SK-N-SH (cell line): Measurements from ENCODE around the gene MAPKAPK5. TPM values are rescaled to one million over a fixed set of nuclear protein-coding genes. Genes with fewer than 3 reads are reported as not detected.

Experiments
- CTCF ChIA-PET: fragments of 300-600, 350-600 bp; formaldehyde crosslinking; extraction: SDS; loops from one replicate; lab custom pipeline; 2021; lab: Yijun Ruan, JAX
- POLR2A ChIA-PET: fragments of 350-600 bp; sonication (Branson Sonifier 250); formaldehyde crosslinking; extraction: SDS; loops from one replicate; lab custom pipeline; 2020; ENCODE audit warnings: antibody characterized with exemption, inconsistent platforms; lab: Yijun Ruan, JAX
- DNase-seq: peaks from one replicate; pipeline ENCODE4 v3.0.0; 2012
- H2AFZ ChIP-seq: fragments of 200-600 bp; sonication (generic); 2 replicates; pipeline ENCODE4 v1.8.1; 2016; ENCODE audit warnings: antibody characterized with exemption, mild to moderate bottlenecking, low read depth
- H3F3A ChIP-seq: fragments of 200-600 bp; sonication (generic); replicated peaks from 2 replicates; pipeline ENCODE3; 2016; ENCODE audit warnings: antibody characterized with exemption, mild to moderate bottlenecking; ENCODE audit not compliant: insufficient read depth
- H3K27ac ChIP-seq, 2 experiments: fragments of 200-500 bp in 1 of 2; fragments of 200-600 bp in 1 of 2; sonication (Bioruptor generic) in 1 of 2; sonication (generic), shearing (Covaris generic) in 1 of 2; 2 replicates each; pipeline versions ENCODE4 v1.5.1 to v1.6.1; 2014 to 2016; ENCODE audit warnings: low read depth in 2 of 2, inconsistent platforms in 1 of 2, low read length in 1 of 2, mild to moderate bottlenecking in 1 of 2, mixed read lengths in 1 of 2
- H3K27me3 ChIP-seq: fragments of 200-600 bp; sonication (generic), shearing (Covaris generic); 2 replicates; pipeline ENCODE4 v1.6.1; 2016; ENCODE audit warnings: mixed run types; ENCODE audit not compliant: insufficient read depth
- H3K36me3 ChIP-seq, 2 experiments: fragments of 200-500 bp in 1 of 2; fragments of 200-600 bp in 1 of 2; sonication (Bioruptor generic) in 1 of 2; sonication (generic) in 1 of 2; replicated peaks in 1 of 2; 2 replicates each; pipeline versions ENCODE3 to v1.5.1; 2014 to 2016; ENCODE audit warnings: low read length in 1 of 2, mild to moderate bottlenecking in 1 of 2; ENCODE audit not compliant: insufficient read depth in 2 of 2, control insufficient read depth in 1 of 2
- H3K4me1 ChIP-seq, 2 experiments: fragments of 200-500 bp in 1 of 2; fragments of 200-600 bp in 1 of 2; sonication (Bioruptor generic) in 1 of 2; sonication (generic), shearing (Covaris generic) in 1 of 2; 2 replicates each; pipeline versions ENCODE4 v1.5.1 to v1.6.1; 2014 to 2016; ENCODE audit warnings: low read depth in 1 of 2, low read length in 1 of 2, mixed run types in 1 of 2; ENCODE audit not compliant: insufficient read depth in 2 of 2, control insufficient read depth in 1 of 2
- H3K4me2 ChIP-seq: fragments of 200-600 bp; sonication (generic), shearing (Covaris generic); 2 replicates; pipeline ENCODE4 v1.6.1; 2017; ENCODE audit warnings: mixed run types
- H3K4me3 ChIP-seq, 2 experiments: fragments of 200-500 bp in 1 of 2; fragments of 200-600 bp in 1 of 2; sonication (Bioruptor generic) in 1 of 2; sonication (generic), shearing (Covaris generic) in 1 of 2; 2 replicates each; pipeline versions ENCODE4 v1.5.1 to v1.8.1; 2014 to 2016; ENCODE audit warnings: low read depth in 2 of 2, inconsistent platforms in 1 of 2, low read length in 1 of 2, mild to moderate bottlenecking in 1 of 2, mixed read lengths in 1 of 2, moderate library complexity in 1 of 2
- H3K79me2 ChIP-seq: fragments of 200-600 bp; sonication (generic); 2 replicates; pipeline ENCODE4 v1.8.1; 2017; ENCODE audit warnings: mild to moderate bottlenecking; ENCODE audit not compliant: insufficient read depth
- H3K9ac ChIP-seq: fragments of 200-600 bp; sonication (generic); 2 replicates; pipeline ENCODE4 v1.6.1; 2017; ENCODE audit warnings: mixed run types
- H3K9me2 ChIP-seq: fragments of 200-600 bp; sonication (generic); 2 replicates; pipeline ENCODE4 v1.6.1; 2017; ENCODE audit warnings: mixed run types
- H3K9me3 ChIP-seq: fragments of 200-600 bp; sonication (generic); 2 replicates; pipeline ENCODE4 v1.6.1; 2017; ENCODE audit warnings: mixed run types, mild to moderate bottlenecking, moderate library complexity
- H4K20me1 ChIP-seq: fragments of 200-600 bp; sonication (generic); 2 replicates; pipeline ENCODE4 v1.6.1; 2017; ENCODE audit warnings: mild to moderate bottlenecking, mixed run types; ENCODE audit not compliant: insufficient read depth
- CHD2 ChIP-seq: fragments of 150-350 bp; IDR thresholded peaks from 2 replicates; pipeline ENCODE4 v1.6.1; 2018; ENCODE audit warnings: low read length; ENCODE audit not compliant: partially characterized antibody
- EP300 ChIP-seq, 2 experiments: IDR thresholded peaks; 2 replicates each; pipeline versions ENCODE4 v1.4.0 to v1.6.1; 2012; ENCODE audit warnings: borderline replicate concordance in 1 of 2, low read depth in 1 of 2, low read length in 1 of 2
- FOSL2 ChIP-seq: IDR thresholded peaks from 2 replicates; pipeline ENCODE4 v1.4.0; 2012; ENCODE audit warnings: low read depth, mild to moderate bottlenecking, moderate library complexity, borderline replicate concordance
- GATA2 ChIP-seq: sonication (generic); formaldehyde crosslinking; IDR thresholded peaks from 2 replicates; pipeline ENCODE4 v1.5.0; 2020; ENCODE audit warnings: mild to moderate bottlenecking, missing genetic modification reagents
- MXI1 ChIP-seq: IDR thresholded peaks from 2 replicates; pipeline ENCODE4 v1.6.1; 2012; ENCODE audit warnings: mild to moderate bottlenecking, low read depth, low read length, improper control_type of control experiment
- NFIC ChIP-seq: IDR thresholded peaks from 2 replicates; pipeline ENCODE4 v1.4.0; 2012; ENCODE audit warnings: borderline replicate concordance
- NRF1 ChIP-seq: IDR thresholded peaks from 2 replicates; pipeline ENCODE4 v1.6.1; 2012; ENCODE audit warnings: low read depth, mild to moderate bottlenecking, low read length
- POLR2AphosphoS5 ChIP-seq: IDR thresholded peaks from 2 replicates; pipeline ENCODE4 v1.6.1; 2012; ENCODE audit warnings: low read depth, low read length
- RCOR1 ChIP-seq: fragments of 150-350 bp; IDR thresholded peaks from 2 replicates; pipeline ENCODE4 v1.6.1; 2017; ENCODE audit warnings: antibody characterized with exemption, low read length
- RFX5 ChIP-seq: IDR thresholded peaks from 2 replicates; pipeline ENCODE4 v1.6.1; 2012; ENCODE audit warnings: mild to moderate bottlenecking, improper control_type of control experiment, low read length
- RXRA ChIP-seq: IDR thresholded peaks from 2 replicates; pipeline ENCODE4 v1.4.0; 2012; ENCODE audit warnings: low read depth, mild to moderate bottlenecking, borderline replicate concordance
- SIN3A ChIP-seq: IDR thresholded peaks from 2 replicates; pipeline ENCODE4 v1.6.1; 2012; ENCODE audit warnings: low read depth, mild to moderate bottlenecking, low read length, moderate library complexity, borderline replicate concordance
- SMC3 ChIP-seq: IDR thresholded peaks from 2 replicates; pipeline ENCODE4 v1.6.1; 2012; ENCODE audit warnings: low read depth, low read length, improper control_type of control experiment
- TAF1 ChIP-seq: IDR thresholded peaks from 2 replicates; pipeline ENCODE4 v1.6.1; 2012; ENCODE audit warnings: low read depth, mild to moderate bottlenecking, low read length, moderate library complexity, borderline replicate concordance
- TCF12 ChIP-seq: IDR thresholded peaks from 2 replicates; pipeline ENCODE4 v1.4.0; 2012
- TEAD4 ChIP-seq: IDR thresholded peaks from 2 replicates; pipeline ENCODE4 v1.4.0; 2012; ENCODE audit warnings: mild to moderate bottlenecking, borderline replicate concordance; ENCODE audit not compliant: insufficient read depth
- WGBS: methylation state at CpG from one replicate; pipeline ENCODE4 v1.1.6; 2017; ENCODE audit warnings: low lambda C conversion rate; 5-methylcytosine and 5-hydroxymethylcytosine counted together
- polyA plus RNA-seq, 3 experiments: library from polyadenylated mRNA; depleted of rRNA; stranded (reverse); fragments of >200 nt; gene quantifications; 2 replicates each; pipeline ENCODE4 v1.2.3, GENCODE V29; 2012
- TF ChIP-seq, protein P1 (sequence below): IDR thresholded peaks from 2 replicates; pipeline ENCODE4 v1.6.1; 2012; ENCODE audit warnings: mild to moderate bottlenecking, low read depth, low read length, moderate library complexity
- TF ChIP-seq, protein P2 (sequence below): fragments of 150-350 bp; IDR thresholded peaks from 2 replicates; pipeline ENCODE4 v1.6.1; 2017; ENCODE audit warnings: antibody characterized with exemption, low read length, low read depth, borderline replicate concordance

MAPKAPK5 gene
- polyA plus RNA-seq, 1 of the 3 experiments (the other 2 are of a cell fraction): 38.1 TPM

DNA sequence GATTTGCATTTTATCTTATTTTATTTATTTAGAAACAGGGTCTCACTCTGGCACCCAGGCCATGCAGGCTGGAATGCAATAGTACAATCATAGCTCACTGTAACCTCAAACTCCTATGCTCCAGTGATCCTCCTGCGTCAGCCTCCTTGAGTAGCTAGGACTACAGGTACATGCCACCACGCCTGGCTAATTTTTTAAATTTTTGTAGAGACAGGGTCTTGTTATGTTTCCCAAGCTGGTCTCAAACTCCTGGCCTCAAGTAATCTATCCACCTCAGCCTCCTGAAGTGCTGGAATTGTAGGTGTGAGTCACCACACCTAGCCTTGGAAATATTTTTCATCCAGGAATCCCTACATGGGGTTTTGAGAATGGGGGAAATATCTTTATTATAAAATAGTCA lies 84.6 kb downstream of the MAPKAPK5 start (continued):
- TF ChIP-seq, protein P1, sequence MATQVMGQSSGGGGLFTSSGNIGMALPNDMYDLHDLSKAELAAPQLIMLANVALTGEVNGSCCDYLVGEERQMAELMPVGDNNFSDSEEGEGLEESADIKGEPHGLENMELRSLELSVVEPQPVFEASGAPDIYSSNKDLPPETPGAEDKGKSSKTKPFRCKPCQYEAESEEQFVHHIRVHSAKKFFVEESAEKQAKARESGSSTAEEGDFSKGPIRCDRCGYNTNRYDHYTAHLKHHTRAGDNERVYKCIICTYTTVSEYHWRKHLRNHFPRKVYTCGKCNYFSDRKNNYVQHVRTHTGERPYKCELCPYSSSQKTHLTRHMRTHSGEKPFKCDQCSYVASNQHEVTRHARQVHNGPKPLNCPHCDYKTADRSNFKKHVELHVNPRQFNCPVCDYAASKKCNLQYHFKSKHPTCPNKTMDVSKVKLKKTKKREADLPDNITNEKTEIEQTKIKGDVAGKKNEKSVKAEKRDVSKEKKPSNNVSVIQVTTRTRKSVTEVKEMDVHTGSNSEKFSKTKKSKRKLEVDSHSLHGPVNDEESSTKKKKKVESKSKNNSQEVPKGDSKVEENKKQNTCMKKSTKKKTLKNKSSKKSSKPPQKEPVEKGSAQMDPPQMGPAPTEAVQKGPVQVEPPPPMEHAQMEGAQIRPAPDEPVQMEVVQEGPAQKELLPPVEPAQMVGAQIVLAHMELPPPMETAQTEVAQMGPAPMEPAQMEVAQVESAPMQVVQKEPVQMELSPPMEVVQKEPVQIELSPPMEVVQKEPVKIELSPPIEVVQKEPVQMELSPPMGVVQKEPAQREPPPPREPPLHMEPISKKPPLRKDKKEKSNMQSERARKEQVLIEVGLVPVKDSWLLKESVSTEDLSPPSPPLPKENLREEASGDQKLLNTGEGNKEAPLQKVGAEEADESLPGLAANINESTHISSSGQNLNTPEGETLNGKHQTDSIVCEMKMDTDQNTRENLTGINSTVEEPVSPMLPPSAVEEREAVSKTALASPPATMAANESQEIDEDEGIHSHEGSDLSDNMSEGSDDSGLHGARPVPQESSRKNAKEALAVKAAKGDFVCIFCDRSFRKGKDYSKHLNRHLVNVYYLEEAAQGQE: no peak
- TF ChIP-seq RCOR1 (no peak), GATA2 (CRISPR knock-in tag) (no peak), POLR2AphosphoS5 (no peak)
- TF ChIP-seq, all 33 proteins: peak for 0

DNA sequence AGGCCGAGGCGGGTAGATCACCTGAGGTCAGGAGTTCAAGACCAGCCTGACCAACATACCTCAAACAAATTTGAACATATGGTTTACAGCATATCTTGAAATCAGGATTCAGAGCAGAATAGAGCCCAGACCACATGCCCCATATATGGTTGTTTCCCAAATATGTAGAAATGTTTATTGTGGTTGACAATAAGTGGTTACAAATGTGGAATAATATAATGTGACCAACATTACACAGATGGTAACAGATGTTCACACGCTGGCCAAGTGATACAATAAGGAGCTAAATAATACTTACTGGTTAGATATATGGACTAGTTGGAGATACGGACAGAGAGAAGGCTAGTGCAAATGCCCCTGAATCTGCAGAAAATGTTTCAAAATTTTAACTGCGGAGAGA lies 85.3 kb downstream of the MAPKAPK5 start:
- Histone ChIP-seq H4K20me1 (no peaks in the 10 kb centered on the region), H3K27me3 (no peaks in the 10 kb centered on the region), H3K9ac (no peak overlapping the region), H3K27ac (no peak overlapping the region), H3K79me2 (no peaks in the 10 kb centered on the region), H3F3A (no peaks in the 10 kb centered on the region), H3K9me3 (no peaks in the 10 kb centered on the region), H2AFZ (no peak overlapping the region), H3K4me2 (no peak overlapping the region), H3K4me1 (no peaks in the 10 kb centered on the region), H3K36me3 (no peaks in the 10 kb centered on the region), H3K9me2 (no peaks in the 10 kb centered on the region; the same call in 1 of the 2 replicates), H3K4me3 (no peak overlapping the region)
- TF ChIP-seq MXI1 (no peak), RCOR1 (no peak), GATA2 (CRISPR knock-in tag) (no peak), NRF1 (no peak)
- TF ChIP-seq, protein P1: no peak
- WGBS: 90% methylated on average over 5 of the region's 5 CpGs
- ChIA-PET POLR2A (no interaction called here), CTCF (interaction anchor here (0.7 kb wide), 1 partner anchor 114 kb away, joined by 3 read pairs; no protein-coding TSS in a partner anchor)
- DNase-seq: no peak

DNA sequence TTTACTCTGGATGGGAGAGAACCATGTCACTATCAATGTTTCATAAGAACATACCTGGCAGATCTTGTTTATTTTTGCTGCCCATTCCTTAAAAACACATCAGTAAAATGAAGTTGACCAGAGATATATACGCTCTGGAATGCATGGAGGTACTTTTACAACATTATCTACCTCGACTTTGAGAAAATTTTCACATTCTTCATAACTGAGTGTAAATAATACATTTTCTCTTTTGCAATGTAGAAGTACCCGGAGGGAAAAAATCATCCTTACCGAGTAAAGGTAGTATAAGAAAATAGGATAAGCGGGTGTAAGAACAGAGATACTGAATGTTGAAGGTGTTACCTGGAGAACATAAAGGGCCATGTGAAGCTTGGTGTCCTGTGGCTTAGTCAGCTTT lies 90.2 kb downstream of the MAPKAPK5 start:
- ChIA-PET POLR2A (no interaction called here), CTCF (interaction anchor here (1.0 kb wide), 1 partner anchor 9 kb away, joined by 3 read pairs; no protein-coding TSS in a partner anchor)
- Histone ChIP-seq H2AFZ (no peak overlapping the region), H4K20me1 (no peaks in the 10 kb centered on the region), H3K4me2 (no peak overlapping the region), H3K4me3 (no peak overlapping the region), H3K4me1 (no peaks in the 10 kb centered on the region), H3F3A (peaks cover 2% of the 10 kb centered on the region), H3K79me2 (no peaks in the 10 kb centered on the region), H3K9me3 (no peaks in the 10 kb centered on the region), H3K9me2 (no peaks in the 10 kb centered on the region), H3K36me3 (no peaks in the 10 kb centered on the region), H3K9ac (no peak overlapping the region), H3K27ac (no peak overlapping the region), H3K27me3 (no peaks in the 10 kb centered on the region)
- 87% methylated on average over 5 of the region's 5 CpGs for WGBS
- no peak for DNase-seq
- no peak for TF ChIP-seq RXRA
- no peak for TF ChIP-seq RCOR1
- TF ChIP-seq SMC3: no peak
- no peak for TF ChIP-seq TAF1
- TF ChIP-seq, protein P2, sequence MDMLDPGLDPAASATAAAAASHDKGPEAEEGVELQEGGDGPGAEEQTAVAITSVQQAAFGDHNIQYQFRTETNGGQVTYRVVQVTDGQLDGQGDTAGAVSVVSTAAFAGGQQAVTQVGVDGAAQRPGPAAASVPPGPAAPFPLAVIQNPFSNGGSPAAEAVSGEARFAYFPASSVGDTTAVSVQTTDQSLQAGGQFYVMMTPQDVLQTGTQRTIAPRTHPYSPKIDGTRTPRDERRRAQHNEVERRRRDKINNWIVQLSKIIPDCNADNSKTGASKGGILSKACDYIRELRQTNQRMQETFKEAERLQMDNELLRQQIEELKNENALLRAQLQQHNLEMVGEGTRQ: no peak
- no peak for TF ChIP-seq EP300 (IDR thresholded peaks at IDR 0.05; ENCODE audit: borderline replicate concordance in 1 of 2, low read depth in 1 of 2, low read length in 1 of 2)
- TF ChIP-seq CHD2: no peak
- no peak for TF ChIP-seq FOSL2
- TF ChIP-seq TCF12: no peak
- no peak for TF ChIP-seq SIN3A
- no peak for TF ChIP-seq TEAD4
- no peak for TF ChIP-seq NFIC
- TF ChIP-seq RFX5: no peak
- TF ChIP-seq POLR2AphosphoS5: no peak
